Measurements from ENCODE around the gene GBX2. TPM values are rescaled to one million over a fixed set of nuclear protein-coding genes. Genes with fewer than 3 reads are reported as not detected.

Gene GBX2
- total RNA-seq, 1 experiment from 2014 or later: 5.9 TPM

DNA sequence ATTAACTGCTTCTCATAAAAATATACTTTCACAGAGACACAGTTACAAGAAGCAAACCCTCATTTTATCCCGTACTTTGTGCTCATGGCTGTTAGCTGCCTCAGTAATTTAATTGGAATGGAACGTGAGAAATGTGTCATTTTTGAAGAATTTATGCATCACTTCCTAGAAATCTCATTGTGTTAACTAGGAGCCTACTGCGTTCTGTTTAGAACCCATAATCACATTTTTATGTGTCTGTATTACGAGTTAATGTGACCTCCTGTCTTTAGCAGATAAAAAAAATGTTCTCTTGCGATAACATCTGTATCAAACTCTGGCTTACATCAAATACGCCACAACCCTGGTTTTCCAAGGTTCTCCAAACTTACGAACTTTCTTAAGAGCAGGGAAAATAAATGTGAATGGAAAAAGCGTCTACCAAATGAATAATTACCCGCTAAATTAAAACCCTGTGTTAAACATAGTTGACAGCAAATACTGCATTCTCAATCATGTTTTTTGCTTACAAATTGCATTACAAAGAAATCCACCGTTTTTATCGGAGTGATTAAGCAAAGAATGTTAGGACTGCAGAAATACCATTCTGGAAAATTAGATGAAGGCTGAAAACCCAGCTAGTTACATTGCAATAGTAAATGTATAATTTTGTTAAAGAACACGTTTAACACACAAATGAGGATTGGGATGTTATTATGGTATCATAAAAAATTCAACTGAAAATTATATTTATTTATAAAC, 12.1 kb upstream of the GBX2 start:
- Histone ChIP-seq H3K27ac (ENCODE audit: low read depth, low read length) (no peak overlapping the region), H3K27me3 (ENCODE audit: insufficient read depth, low read length) (no peaks in the 10 kb centered on the region), H3K4me3 (replicated peaks in 1 of 2; ENCODE audit: low read depth in 1 of 2, low read length in 2 of 2) (no peak overlapping the region), H3K4me2 (ENCODE audit: low read length) (peak overlapping the region; percentile 45), H3K9me2 (ENCODE audit: insufficient read depth) (no peaks in the 10 kb centered on the region), H3K9ac (ENCODE audit: low read length) (no peak overlapping the region), H4K20me1 (ENCODE audit: insufficient read depth) (no peaks in the 10 kb centered on the region; the same call in 1 of the 2 replicates), H3K9me3 (ENCODE audit: control insufficient read depth in 1 of 2, insufficient read depth in 1 of 2, low read depth in 1 of 2, low read length in 2 of 2) (no peaks in the 10 kb centered on the region; a peak in 1 of 4 replicates), H3K36me3 (ENCODE audit: control insufficient read depth in 1 of 2, insufficient read depth in 2 of 2, low read length in 2 of 2) (no peaks in the 10 kb centered on the region), H3K4me1 (ENCODE audit: control insufficient read depth in 1 of 2, insufficient read depth in 2 of 2, low read length in 2 of 2) (peaks cover 7 to 45% of the 10 kb centered on the region in 2 experiments), H2AFZ (ENCODE audit: low read depth, low read length, poor library complexity, severe bottlenecking) (no peak overlapping the region), H3K79me2 (ENCODE audit: insufficient read depth, low read length) (peaks cover 34% of the 10 kb centered on the region)
- TF ChIP-seq EGR1 (IDR thresholded peaks at IDR 0.05; ENCODE audit: low read depth) (no peak), POLR2A (IDR thresholded peaks at IDR 0.05; ENCODE audit: borderline replicate concordance, extremely low read depth, insufficient read depth, insufficient read length) (no peak), CEBPB (IDR thresholded peaks at IDR 0.05; ENCODE audit: low read depth) (no peak), EZH2 (IDR thresholded peaks at IDR 0.05) (no peak), SP1 (IDR thresholded peaks at IDR 0.05; ENCODE audit: low read depth) (no peak), FOSL1 (IDR thresholded peaks at IDR 0.05; ENCODE audit: low read depth) (no peak), TCF7L2 (IDR thresholded peaks at IDR 0.05; ENCODE audit: borderline replicate concordance, extremely low read depth, insufficient read depth, insufficient read length) (no peak), ELF1 (IDR thresholded peaks at IDR 0.05; ENCODE audit: borderline replicate concordance, low read depth) (no peak), RAD21 (IDR thresholded peaks at IDR 0.05; ENCODE audit: low read depth) (no peak)
- TF ChIP-seq, protein P1, sequence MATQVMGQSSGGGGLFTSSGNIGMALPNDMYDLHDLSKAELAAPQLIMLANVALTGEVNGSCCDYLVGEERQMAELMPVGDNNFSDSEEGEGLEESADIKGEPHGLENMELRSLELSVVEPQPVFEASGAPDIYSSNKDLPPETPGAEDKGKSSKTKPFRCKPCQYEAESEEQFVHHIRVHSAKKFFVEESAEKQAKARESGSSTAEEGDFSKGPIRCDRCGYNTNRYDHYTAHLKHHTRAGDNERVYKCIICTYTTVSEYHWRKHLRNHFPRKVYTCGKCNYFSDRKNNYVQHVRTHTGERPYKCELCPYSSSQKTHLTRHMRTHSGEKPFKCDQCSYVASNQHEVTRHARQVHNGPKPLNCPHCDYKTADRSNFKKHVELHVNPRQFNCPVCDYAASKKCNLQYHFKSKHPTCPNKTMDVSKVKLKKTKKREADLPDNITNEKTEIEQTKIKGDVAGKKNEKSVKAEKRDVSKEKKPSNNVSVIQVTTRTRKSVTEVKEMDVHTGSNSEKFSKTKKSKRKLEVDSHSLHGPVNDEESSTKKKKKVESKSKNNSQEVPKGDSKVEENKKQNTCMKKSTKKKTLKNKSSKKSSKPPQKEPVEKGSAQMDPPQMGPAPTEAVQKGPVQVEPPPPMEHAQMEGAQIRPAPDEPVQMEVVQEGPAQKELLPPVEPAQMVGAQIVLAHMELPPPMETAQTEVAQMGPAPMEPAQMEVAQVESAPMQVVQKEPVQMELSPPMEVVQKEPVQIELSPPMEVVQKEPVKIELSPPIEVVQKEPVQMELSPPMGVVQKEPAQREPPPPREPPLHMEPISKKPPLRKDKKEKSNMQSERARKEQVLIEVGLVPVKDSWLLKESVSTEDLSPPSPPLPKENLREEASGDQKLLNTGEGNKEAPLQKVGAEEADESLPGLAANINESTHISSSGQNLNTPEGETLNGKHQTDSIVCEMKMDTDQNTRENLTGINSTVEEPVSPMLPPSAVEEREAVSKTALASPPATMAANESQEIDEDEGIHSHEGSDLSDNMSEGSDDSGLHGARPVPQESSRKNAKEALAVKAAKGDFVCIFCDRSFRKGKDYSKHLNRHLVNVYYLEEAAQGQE (IDR thresholded peaks at IDR 0.05; ENCODE audit: low read depth): no peak
- TF ChIP-seq, protein P2, sequence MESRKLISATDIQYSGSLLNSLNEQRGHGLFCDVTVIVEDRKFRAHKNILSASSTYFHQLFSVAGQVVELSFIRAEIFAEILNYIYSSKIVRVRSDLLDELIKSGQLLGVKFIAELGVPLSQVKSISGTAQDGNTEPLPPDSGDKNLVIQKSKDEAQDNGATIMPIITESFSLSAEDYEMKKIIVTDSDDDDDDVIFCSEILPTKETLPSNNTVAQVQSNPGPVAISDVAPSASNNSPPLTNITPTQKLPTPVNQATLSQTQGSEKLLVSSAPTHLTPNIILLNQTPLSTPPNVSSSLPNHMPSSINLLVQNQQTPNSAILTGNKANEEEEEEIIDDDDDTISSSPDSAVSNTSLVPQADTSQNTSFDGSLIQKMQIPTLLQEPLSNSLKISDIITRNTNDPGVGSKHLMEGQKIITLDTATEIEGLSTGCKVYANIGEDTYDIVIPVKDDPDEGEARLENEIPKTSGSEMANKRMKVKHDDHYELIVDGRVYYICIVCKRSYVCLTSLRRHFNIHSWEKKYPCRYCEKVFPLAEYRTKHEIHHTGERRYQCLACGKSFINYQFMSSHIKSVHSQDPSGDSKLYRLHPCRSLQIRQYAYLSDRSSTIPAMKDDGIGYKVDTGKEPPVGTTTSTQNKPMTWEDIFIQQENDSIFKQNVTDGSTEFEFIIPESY (IDR thresholded peaks at IDR 0.05; ENCODE audit: extremely low read depth, insufficient replicate concordance, low read length): no peak
- TF ChIP-seq, protein P3, sequence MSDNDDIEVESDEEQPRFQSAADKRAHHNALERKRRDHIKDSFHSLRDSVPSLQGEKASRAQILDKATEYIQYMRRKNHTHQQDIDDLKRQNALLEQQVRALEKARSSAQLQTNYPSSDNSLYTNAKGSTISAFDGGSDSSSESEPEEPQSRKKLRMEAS (IDR thresholded peaks at IDR 0.05): no peak
- ChIA-PET RAD21 (ENCODE audit: low non-redundant PET in 1 of 2, low total read pairs in 2 of 2, uncharacterized antibody in 2 of 2, unreplicated experiment in 2 of 2) (interaction anchor here in 1 of 2 experiments (1.0 to 1.5 kb wide), 2 partner anchors 376 to 401 kb away, joined by 4 to 5 read pairs; no protein-coding TSS in a partner anchor), CTCF (interaction anchor here (0.6 to 8.8 kb wide), 16 partner anchors 9 to 423 kb away, joined by 3 to 112 read pairs (median 4); partner anchors contain the start of gene GBX2), POLR2A (no interaction called here)
- intact Hi-C loops (cut with micrococcal nuclease): loop anchor here (2.0 kb wide), 1 partner anchor 413 kb away; no protein-coding TSS in a partner anchor
- ATAC-seq (no peak), DNase-seq (ENCODE audit: low read depth, low spot score) (no peak)
- no TSS peak for BruUV-seq (replicated peaks)
